SKM-1 (cell line): ENCODE data around the gene FBXO42.

Experiments
- DNase-seq: peaks from one replicate; lab custom pipeline; 2025; ENCODE audit not compliant: unreplicated experiment; lab: John Stamatoyannopoulos, UW

FBXO42 gene

DNA sequence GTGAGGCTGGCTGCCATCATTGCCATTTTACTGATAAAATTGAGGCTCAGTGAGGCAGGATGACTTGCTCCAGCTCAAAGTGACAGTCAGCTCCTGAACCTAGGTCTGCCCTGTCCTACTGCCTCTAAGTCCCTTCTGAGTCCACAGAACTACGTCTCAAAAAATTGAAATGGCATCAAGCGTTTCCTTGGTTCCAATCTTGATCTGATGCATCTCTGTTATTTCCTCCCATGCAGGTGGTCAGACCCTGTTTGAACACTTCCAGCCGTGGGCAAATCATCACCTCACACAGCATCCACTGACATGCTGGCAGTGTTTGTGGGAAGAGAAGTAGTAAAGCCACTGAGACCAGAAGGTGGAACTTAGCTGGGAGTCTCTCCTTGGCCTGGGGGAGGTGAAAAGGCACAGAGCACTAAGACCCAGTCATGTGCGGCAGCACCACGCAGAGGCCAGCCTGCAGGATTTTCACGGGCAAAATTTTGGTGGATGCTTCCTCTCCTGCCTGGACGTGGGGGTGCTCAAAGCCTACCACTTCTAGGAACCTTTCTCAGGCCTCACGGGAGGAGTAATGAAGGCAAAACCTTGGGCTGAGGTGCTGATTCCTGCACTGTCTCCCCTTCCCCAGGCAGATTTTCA lies 107.5 kb downstream of the FBXO42 start:
- no peak for DNase-seq

DNA sequence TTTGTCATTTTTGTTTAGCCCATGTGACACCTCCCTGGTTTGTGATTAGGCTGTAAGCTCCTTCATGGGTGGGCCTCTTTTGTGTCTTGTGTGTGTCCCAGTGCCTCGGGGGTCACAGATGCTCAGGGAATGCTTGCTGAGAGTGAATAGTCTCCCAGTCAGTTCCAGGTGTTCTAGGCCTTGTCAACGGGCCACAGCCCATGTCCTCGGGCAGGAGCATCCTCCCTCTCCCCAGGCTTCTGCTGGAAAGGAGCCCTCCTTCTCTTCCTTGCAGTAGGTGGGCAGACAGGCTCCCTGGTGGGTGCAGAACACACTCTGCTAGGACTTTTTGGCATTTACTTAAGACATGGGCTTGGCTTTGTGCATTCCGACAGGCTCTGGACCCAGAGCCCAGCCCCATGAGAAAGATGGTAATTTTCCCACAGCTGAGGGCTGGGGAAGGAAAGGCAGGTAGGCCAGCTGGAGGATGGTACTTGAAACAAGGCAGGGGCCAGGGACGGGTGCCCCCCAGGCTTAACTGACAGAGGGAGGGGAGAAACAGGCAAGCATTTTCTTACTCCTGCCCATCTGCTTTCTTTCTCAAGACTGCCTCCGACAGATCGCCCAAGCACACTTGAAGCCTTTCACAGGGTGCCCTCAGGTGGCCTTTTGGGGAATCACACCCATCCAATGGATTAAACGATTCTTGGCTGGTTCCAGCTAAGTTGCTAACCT lies 108.2 kb downstream of the FBXO42 start:
- peak; percentile 51 for DNase-seq

DNA sequence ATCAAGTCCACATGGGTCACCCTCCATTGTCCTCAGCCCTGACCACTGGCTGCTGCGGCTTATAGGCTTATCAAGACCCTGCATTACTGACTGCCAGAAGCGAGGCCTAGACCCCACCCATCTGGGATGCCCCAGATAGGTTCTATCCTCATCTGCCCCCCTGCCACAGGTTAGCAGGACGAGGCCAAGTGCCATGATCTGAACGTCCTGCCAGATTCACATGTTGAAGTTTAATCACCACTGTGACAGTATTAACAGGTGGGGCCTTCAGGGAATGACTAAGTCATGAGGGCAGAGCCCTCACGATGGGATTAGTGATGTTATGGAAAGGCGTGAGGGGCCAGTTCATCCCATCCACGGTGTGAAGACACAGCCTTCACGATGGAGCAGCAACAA lies 109.1 kb downstream of the FBXO42 start:
- DNase-seq, result no peak

DNA sequence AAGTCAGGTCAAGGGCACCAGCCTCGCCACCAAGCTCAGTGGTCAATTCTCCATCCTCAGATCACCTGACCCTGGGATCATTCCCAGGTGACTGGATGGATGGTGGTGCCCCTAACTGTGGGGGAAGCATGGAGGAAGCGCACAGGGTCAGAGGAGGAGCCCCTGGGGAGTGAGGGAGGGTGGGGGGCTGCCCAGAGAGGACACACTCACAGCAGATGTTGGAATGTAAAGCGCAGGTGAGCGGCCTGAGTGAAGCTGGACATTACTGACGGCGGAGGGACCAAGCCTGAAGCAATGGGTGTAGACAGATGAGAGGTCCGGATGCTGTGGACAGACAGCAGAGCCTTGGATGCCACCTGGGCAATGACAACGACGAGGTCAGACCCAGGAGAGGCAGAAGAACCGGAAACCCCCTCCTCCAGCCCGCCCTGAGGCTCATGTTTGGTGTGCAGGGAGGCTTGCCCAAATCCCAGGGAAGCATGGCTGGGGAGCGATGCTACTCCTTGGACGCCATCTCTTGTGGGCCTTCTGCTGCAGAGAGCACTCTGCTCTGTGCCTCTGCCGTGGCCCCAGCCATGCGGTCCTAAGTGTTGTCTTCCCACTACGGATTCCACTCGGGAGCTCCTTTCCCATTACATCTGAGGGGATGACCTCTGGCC lies 109.6 kb downstream of the FBXO42 start:
- no peak for DNase-seq

DNA sequence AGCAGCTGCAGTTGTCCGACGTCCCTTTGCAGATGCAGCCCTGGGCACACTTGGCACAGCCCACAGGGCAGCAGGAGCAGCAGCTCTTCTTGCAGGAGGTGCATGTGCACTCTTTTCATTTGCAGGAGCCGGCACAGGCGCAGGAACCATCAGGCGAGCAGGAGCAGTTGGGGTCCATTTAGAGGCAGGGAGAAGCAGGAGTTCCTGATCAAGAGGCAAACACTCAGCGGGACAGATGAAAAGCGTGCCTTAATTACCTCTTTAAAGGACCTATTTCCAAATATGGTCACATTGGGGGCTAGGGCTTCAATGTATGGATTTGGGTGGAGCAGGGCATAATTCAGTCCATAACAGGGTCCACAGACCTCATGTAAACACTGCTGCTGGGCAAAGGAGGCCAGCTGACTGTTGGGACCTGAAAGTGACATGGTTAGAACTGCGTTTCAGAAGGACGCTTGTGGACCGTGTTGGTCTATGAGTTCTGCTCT lies 111.0 kb downstream of the FBXO42 start:
- no peak for DNase-seq

DNA sequence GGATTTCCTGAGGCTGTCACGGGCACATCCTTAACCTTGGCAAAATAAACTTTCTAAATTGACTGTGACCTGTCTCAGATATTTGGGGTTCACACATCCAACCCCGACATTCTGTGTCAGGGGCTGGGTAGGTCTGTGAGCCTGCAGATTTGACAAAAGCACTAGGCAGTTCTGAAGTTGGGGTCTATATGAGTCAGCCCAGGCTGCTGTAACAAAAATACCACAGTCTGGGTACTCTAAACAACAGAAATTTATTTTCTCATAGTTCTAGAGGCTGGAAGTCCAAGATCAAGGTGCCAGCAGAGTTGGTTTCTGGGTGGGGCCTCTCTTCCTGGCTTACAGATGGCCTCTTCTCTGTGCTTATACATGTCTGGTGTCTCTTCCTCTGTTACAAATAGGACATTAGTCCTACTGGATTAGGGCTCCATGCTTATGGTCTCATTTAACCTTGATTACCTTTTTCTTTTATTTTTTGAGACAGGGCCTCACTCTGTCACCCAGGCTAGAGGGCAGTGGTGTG lies 112.2 kb downstream of the FBXO42 start:
- DNase-seq, result no peak

DNA sequence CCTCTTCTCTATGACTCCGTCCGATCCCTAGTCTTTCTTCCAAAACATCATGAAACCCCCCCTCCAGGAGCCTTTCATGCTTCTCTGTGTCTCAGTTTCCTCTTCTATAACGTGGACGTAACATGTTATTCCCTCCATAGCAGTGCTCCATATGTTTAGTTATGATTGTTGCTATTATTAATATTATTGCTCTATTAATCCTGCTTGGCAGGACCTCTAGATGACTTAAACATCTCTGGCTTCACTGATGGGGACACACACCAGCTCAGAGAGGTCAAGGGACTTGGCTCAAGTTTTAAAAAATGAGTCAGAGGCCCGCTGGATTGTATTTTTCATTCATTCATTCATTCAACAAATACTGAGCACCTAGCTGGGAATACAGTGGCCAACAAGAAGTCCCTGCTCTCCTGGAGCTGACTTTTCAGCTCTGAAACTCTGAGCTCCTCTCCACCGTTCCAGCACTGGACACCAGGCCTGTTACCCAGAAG lies 114.9 kb downstream of the FBXO42 start:
- no peak for DNase-seq

DNA sequence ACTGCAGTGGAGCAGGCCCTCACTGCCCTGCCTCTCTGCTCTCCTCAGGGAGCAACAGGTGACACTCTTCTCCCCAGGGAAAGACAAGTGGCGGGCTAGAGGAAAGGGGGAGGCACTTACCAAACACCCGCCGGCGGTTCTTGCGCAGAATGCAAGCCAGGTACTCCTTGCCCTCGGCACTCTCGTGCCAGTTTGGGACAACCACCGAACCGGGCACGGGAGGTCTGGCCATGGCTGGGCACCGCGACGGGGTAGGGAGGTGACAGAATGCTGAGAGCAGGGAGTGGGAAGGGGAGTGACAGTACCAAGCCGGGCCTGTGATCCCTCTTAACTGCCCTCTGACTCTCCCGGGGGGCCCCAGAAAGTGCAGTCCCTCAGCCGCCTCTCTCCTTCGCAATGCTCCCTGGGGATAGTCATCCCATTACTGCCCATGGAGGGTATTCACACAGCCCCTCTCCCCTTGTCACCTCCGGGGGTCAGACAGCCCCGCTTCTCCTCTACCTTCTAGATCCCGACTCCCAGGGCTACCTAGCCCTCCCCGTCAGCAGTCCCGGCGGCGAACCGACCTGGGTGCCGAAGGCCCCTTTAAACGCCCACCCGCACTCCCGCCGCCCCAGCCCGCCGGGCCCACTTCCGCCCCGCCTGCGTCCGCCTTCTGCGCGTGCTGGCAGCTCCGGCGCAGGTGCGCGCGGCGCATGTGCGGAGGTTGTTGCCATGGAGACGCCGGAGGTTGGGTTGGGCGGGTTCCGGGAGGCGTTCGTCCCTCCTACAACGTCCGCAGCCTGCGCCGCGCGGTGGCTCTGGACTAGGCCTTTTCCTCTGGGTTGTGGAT lies 115.6 kb downstream of the FBXO42 start, which contains the start of gene CPLANE2:
Gene CPLANE2 (minus strand): TSS at position 673 of the 832 bp plus-strand sequence. CDS start 441 bp downstream, at position 232.
- peak; percentile 82 for DNase-seq

DNA sequence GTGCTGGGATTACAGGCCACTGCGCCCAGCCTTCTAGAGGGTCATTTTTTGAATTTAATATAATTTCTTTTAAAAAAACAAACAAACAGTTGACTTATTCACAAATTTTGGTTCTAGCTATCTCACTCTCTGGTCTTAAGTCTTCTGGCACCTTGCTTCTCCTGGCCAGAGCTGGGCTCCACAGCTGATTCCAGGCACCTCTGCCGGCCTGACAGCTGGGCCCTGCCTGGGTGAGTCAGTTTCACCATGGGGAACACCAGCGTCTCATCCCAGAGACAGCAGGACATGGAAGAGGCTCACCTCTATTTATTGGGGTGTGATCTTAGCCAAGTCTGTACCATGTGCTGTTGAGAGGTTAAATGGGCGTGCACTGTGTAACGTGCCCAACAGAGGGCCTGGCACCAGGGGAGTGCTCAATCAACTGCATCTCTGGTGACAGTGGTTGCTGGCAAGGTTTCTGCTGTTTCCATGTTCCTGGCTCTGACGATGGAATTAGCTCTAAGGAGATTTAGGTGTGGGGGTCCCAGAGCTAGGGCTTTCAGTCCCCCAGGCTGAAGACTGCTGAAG lies 116.3 kb downstream of the FBXO42 start:
- DNase-seq, result no peak

DNA sequence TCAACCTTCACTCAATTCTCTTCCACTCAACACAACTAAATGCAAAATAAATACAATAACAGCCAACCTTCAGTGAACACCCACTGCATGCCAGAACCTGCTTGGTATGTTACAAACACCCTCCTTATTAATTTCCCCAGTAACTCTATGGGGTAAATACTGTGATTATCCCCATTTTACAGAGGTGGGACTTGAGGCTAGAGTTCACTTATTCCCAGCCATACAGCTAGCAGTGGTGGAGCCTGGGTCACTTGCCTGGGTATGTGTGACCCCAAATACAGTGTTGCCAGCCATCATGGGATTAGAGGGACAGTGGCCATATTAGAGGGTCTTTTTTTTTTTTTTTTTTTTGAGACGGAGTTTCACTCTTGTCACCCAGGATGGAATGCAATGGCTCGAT lies 116.9 kb downstream of the FBXO42 start:
- DNase-seq, result no peak

DNA sequence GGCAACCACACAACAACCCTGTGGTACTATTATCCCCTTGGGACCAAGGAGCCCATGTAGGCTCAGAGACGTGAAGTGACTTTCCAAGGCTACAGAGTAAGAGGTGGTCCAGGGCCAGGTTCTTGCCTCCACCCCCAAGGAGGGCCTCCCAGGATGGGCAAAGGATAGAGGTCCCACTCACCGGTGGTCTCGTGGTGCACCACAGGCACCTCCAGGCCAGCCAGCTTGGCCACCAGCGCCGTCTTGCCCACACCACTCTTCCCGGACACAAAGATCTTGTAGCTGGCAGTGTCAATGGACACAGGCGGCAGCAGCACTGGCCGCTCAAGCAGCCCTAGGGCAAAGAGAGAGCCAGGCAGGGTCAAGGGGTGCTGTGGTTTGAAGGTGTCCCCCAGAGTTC lies 118.8 kb downstream of the FBXO42 start:
- DNase-seq, result no peak

DNA sequence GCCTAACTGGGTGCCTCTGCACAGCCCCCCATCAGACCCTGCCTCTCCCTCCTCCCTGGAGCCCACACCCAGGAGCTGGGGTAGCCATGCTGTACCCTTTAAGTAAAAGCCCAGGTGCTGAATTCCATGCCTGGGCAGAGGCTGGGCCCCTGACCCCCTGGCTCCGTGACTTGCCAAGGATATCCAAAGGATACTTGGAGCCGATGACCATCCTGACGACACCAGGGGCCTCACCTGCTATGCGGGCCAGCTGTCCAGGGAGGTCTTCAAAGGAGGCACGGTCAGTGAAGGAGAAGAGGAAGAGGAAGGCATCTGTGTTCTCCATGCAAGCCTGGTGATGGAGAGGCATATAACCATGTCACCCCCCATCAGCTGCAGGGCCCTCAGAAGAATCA lies 120.0 kb downstream of the FBXO42 start:
- no peak for DNase-seq

DNA sequence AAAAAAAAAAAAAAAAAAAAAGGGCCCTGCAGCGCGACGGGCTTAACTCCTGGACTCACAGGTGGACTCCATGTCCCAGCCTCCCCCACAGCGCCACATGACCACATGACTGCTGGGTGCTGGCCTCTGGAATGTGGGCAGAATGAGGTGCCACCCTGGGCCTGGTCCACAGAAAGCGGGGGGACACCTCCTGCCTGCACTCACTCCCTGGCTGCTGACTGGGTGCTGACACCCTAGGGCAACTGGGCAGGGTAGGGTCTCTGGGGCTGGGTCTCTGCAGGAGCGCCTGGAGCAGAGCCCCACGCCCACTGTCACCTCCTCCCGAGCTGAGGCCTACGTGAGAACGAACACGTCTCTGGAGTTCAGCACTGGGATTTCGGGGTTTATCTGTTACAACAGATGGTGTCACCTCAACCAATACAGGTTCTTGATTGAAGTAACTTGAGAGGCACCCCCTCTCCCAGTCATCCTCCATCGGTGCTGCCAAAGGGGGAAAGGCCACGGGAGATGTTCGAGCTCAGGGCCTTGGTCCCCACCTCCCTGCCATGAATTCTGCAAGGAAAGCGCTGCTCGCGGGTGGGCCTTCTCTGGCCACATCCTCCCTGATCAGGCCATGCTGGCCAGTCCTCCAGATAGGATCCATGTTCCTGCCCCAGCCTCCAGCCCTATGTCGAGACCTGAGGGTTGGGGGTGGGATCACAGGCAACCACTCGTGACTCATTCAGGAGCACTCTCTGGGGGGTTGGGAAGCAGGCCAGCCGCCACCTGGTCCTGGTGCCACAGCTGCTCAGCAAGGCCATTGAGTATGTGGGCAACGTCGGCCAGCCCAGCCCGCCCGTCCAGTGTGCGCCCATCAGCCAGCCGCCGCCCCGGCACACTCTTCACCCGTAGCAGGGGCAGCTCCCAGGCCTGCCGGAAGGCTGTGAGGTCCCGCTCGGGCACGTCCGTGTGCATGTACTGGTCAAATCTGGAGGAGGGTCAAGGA lies 120.7 kb downstream of the FBXO42 start:
- no peak for DNase-seq

DNA sequence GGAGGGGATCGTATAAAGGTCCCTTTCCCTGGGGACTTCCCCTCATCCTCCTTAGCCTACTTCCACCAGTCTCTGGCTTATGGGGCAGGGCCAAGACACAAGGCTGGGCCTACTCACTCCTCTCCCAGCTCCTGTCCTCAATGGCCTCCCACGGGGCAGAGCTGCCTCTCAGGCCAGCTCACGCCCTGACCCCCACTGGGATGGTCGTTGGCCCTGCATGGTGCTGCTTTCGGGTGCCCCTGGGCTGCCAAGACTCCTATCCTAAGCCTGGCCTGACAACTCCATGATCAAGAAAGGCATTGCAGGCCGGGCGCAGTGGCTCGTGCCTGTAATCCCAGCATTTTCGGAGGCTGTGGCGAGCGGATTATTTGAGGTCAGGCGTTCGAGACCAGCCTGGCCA lies 121.5 kb downstream of the FBXO42 start:
- no peak for DNase-seq

DNA sequence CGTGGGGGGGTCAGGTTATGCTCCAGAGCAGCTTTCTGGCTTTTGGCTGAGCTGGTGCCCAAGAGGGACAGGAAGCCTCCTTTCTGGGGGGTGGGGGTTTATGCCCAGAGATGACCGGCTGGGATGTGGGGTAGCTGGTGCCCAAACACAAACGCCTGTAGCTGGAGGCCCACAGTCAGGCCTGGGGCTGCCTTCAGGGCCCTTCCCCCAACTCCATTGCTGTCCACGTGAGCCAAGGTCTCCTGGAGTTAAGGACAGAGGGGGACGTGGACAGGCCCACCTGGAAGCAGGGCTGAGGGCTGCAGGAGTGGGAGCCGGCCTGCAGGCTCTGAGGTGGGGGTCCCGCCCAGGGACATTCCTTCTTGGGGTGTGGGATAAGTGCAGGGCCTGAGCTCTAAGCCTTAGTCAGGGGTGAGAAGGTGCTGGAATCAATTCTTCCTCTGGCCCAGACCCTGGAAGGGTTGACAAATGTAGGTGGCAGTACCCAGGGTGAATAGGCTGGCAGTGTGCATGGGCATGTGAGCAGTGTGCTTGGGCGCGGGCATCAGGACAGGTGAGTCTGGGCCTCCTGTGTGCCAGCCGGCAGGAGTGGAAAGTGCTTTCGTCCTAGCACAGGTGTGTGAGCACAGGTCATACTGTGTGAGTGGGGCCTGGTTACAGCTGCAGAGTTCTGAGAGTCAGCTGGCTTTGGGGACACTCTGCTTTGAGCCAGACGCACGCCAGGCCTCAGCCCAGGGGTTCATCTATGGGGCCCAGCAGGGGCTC lies 122.1 kb downstream of the FBXO42 start:
- DNase-seq, result no peak

DNA sequence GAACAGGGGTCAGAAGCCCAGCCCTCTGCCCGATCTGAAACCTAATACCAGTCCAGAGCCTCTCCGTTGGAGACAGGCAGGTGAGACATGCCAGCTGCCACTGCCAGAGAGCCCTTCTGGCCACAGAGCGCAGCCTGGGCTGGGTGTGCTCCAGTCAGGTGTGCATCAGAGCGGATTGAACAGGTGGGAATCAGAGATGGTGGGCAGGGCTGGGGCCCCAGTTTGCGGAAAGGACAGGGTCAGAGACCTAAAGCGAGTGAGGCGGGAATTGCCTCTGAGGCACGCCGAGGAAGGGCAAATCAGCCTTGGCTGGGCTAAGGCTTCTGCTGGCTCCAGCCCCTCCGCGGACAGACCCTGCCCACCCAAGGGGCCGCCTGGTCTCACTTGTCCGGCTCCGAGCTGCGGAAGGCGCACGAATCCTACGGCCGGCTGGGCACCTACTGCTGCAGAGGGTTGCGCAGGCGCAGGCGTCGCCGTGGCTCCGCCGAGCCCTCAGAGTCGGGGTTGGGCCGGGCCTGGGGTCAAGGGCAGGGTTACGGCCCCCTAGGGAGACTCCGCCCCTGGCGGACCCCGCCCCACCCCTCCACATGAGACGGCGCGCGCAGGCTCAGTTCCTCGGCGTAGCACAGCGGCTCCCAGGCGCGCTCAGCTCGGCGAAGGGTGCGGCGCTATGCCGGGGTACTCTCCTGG lies 125.6 kb downstream of the FBXO42 start:
- DNase-seq, result no peak

DNA sequence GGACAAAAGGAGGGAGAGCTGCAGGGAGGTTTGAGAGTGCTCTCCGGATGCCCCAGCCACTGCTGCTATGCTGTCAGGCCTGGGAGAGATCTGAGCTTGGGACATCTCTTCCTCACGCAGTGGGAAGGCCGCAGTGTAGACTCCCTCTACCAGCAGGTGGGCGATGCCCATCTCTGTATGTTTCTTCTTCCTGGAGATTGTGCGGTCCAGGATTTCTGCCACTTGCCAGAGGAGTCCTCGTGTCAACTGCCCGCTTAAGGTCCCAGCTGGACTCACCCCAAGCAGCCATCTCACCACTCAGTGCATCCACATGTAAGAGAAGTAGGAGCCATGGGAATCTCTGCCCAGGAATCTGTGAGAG lies 126.2 kb downstream of the FBXO42 start:
- no peak for DNase-seq

DNA sequence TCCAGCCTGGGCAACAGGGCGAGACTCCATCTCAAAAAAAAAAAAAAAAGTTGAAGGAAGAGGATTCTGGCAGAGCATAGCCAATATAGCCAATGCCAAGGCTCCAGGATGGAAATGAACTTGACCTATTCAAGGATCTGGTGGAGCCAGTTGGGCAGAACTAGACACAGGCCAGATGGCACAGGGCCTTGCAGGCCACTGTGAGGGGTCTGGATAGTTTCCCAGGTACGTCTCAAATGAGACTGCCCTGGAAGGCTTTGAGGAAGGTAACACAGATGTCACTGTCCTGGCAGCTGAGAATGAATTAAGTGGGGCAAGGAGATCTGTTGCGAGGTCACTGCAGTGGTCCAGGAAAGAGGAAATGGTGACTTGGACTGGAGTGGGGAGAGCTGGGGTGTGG lies 127.8 kb downstream of the FBXO42 start:
- no peak for DNase-seq
